Measurements from ENCODE around the gene RPH3AL.
"Not testable (repeated sequence)": the region's sequence is repeated elsewhere in the genome, so short reads cannot be mapped to it uniquely, and the experiment has no call there.

GRCh38 chr17:215563-216478 is 136.8 kb downstream of the RPH3AL start:
- not testable (repeated sequence) for TF ChIP-seq CTCF, POLR2A (IDR thresholded peaks at IDR 0.05)

All from testis (tissue), 2 donors.